Nephron progenitor cell (in vitro differentiated cells): ENCODE measurements around the gene ALDH9A1.

Source experiments
- DNase-seq: peaks from one replicate; pipeline ENCODE4 v3.0.0; 2021
- H3K27ac Mint-ChIP-seq: 2 replicates; pipeline ENCODE4 v1.8.0; 2021; ENCODE audit warnings: mild to moderate bottlenecking, moderate library complexity, mixed read lengths
- H3K27me3 Mint-ChIP-seq: 2 replicates; pipeline ENCODE4 v1.8.0; 2021; ENCODE audit warnings: mild to moderate bottlenecking, low read depth, mixed read lengths; ENCODE audit not compliant: poor library complexity
- H3K36me3 Mint-ChIP-seq: 2 replicates; pipeline ENCODE4 v1.8.0; 2021; ENCODE audit warnings: low read depth, mixed read lengths
- H3K4me1 Mint-ChIP-seq: 2 replicates; pipeline ENCODE4 v1.8.0; 2021; ENCODE audit warnings: mixed read lengths
- H3K4me3 Mint-ChIP-seq: 2 replicates; pipeline ENCODE4 v1.8.0; 2021; ENCODE audit warnings: mild to moderate bottlenecking, moderate library complexity, mixed read lengths
- H3K9me3 Mint-ChIP-seq: 2 replicates; pipeline ENCODE4 v1.8.0; 2021; ENCODE audit warnings: mild to moderate bottlenecking, moderate library complexity, mixed read lengths
- CTCF ChIP-seq: fragments of 200-600 bp; sonication (generic); IDR thresholded peaks from 2 replicates; pipeline ENCODE4 v1.5.0; 2021; ENCODE audit warnings: antibody characterized with exemption

Gene ALDH9A1

GRCh38 chr1:165624441-165624840, 73.9 kb downstream of the ALDH9A1 start:
- no peak overlapping the region for H3K27ac Mint-ChIP-seq
- TF ChIP-seq CTCF: no peak
- no peak overlapping the region for H3K4me3 Mint-ChIP-seq
- H3K4me1 Mint-ChIP-seq: peaks cover 14% of the 10 kb centered on the region
- H3K36me3 Mint-ChIP-seq: no peaks in the 10 kb centered on the region
- H3K27me3 Mint-ChIP-seq: peaks cover 7% of the 10 kb centered on the region
- DNase-seq: no peak
- no peaks in the 10 kb centered on the region for H3K9me3 Mint-ChIP-seq

- Mint-ChIP-seq H3K9me3 (no peaks in the 10 kb centered on the region), H3K4me3 (no peak overlapping the region), H3K27me3 (peaks cover 7% of the 10 kb centered on the region), H3K36me3 (no peaks in the 10 kb centered on the region), H3K27ac (no peak overlapping the region), H3K4me1 (peaks cover 6% of the 10 kb centered on the region)
- no peak for DNase-seq
- no peak for TF ChIP-seq CTCF
These were observed 74.7 kb downstream of the ALDH9A1 start for GRCh38 chr1:165623624-165624023.

- no peaks in the 10 kb centered on the region for H3K36me3 Mint-ChIP-seq
- DNase-seq: no peak
- no peak overlapping the region for H3K4me3 Mint-ChIP-seq
- no peak overlapping the region for H3K27ac Mint-ChIP-seq
- H3K27me3 Mint-ChIP-seq: peaks cover 10% of the 10 kb centered on the region
- peaks cover 3% of the 10 kb centered on the region for H3K9me3 Mint-ChIP-seq
- H3K4me1 Mint-ChIP-seq: no peaks in the 10 kb centered on the region
- TF ChIP-seq CTCF: no peak
These were observed 78.7 kb downstream of the ALDH9A1 start for GRCh38 chr1:165619647-165620151.

- no peak for DNase-seq
- Mint-ChIP-seq H3K9me3 (peaks cover 7% of the 10 kb centered on the region), H3K36me3 (no peaks in the 10 kb centered on the region), H3K27ac (no peak overlapping the region), H3K4me3 (no peak overlapping the region), H3K27me3 (peaks cover 4% of the 10 kb centered on the region), H3K4me1 (no peaks in the 10 kb centered on the region)
- no peak for TF ChIP-seq CTCF
These were observed 81.3 kb downstream of the ALDH9A1 start for GRCh38 chr1:165616987-165617546.

GRCh38 chr1:165616054-165616612, 82.2 kb downstream of the ALDH9A1 start:
- Mint-ChIP-seq H3K27ac (no peak overlapping the region), H3K9me3 (peaks cover 7% of the 10 kb centered on the region), H3K36me3 (no peaks in the 10 kb centered on the region), H3K4me1 (no peaks in the 10 kb centered on the region), H3K27me3 (peaks cover 3% of the 10 kb centered on the region), H3K4me3 (no peak overlapping the region)
- TF ChIP-seq CTCF: no peak
- no peak for DNase-seq
